Raji (cell line): ENCODE results near the gene NDUFS7.

Experiments
- POLR2A ChIP-seq: IDR thresholded peaks from 2 replicates; pipeline ENCODE4 v1.6.1; 2011; ENCODE audit warnings: low read depth, low read length, control low read depth; ENCODE audit not compliant: insufficient read depth

The NDUFS7 gene

DNA sequence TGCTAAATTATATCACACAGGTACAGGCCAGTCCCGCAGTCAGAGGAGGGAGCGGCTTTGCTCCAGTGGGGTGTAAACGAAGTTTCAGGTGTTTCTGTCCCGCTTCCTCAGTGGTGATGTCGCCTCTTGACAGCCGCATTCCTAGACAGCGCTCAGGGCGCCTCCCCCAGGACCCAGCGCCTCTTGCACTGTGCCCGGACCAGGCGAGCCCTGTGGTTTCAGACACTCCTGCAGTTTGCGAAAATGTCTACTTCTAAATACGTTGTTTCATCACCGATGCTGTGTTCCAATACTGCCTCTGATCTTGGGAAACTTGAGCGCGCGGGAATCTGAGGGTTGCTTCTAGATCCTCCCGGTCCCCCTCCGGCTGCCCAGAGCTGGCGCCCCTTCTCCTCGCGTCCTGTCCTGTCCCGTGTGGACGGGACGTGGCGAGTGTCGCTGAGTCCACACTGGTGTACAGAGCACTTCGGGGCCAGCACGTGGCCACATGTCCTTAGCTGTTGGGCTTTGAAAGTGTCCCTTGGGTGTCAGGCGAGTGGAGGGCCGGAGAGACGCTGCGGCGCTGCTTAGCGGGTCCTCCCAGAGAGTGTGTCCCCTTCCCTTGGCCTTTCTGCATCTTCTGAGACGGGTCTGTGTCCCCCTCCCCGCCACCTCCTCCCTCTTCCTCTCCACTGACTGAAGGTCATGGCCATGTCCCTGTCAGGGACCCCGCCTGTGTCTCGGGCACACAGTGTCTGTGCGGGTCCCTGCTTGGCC, 39.9 kb downstream of the NDUFS7 start:
- TF ChIP-seq POLR2A: no peak

DNA sequence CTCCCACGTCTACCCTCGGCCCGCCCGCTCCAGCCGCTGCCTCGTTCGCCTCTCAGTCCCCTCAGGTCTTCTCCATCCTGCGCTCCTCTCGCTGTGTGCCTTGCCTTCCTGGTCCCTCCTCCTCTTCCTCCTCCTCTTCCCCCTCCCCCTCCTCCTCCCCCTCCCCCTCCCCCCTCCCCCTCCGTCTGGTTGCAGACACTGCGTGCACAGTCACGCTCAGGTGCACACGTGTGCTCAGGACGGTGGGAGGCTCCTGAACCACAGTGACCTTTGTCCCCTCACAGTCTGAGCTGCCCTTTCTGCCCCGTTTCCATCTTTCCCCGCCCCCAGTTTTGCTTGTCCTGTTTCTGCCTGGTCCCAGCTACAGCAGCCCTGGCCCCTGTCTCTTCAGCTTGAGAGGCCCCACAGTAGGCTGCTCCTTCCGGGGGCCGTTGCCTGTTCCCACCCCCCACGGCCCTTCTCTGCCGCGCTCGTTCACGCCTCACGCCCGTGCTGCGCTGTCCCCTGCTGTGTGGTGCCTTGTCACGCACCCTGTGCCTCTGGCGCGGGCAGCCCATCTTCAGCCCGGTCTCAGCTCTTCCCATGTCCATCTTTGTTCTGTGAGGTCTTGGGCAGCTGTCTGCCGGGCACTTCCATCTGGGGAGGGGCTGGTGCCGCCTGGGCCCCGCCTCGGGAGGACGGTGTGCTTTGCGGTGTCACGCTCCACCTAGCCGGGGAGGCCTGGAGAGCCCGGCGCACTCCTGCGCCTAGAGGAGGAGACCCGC, 40.7 kb downstream of the NDUFS7 start:
- TF ChIP-seq POLR2A: no peak

DNA sequence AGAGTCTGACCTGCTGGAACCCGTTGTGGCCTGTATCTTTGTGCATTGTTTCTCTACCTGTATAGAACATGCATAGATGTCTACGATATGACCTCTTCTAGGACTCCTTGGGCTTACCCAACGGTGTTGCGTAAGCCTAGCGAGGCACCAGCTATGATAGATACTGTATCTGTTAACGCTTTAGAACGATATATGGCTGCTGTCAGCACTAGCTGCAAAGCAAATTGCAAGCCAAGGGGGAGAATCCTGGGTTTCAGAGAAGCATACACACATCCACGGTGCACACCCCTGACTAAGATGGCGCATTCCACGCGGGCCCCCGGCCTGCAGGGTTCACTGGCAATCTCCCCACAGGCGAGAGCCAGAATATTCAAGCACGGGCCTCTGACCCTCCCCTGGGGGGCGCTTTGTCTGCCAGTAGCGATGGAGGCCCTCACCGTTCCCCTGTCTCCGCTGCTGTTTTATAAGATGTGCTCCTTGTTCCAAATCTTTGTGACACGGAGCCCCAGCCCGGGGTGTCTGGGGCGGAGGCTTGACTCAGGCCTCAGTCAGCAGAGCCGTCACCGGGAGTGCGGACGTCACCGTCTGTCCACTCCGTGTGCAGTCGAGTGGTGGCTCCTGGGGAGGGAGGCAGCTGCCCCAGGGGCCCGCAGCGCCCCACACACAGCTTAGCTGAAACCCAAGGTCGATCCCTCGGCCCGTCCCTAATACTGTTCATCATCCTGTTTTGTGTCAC, 41.6 kb downstream of the NDUFS7 start:
- TF ChIP-seq POLR2A: no peak

DNA sequence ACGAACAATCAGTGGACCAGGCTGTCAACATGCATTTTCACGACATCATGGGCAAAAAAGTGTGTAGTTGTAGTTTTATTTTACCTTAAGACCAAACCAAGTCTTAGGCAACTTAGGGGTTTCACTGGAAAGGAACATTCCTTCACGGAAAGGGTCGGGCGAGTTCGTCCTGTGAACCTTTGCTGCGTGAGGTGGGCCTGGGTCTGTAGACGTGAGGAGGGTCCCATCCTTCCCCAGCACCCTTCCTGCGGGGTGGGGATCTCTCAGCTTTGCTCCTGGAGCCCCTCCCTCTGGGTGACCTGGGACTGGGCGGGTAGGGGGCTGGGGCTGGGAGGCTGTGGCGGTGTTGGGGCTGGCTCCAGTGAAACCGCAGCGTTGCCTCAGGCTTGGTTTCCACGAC, 42.2 kb downstream of the NDUFS7 start:
- no peak for TF ChIP-seq POLR2A

DNA sequence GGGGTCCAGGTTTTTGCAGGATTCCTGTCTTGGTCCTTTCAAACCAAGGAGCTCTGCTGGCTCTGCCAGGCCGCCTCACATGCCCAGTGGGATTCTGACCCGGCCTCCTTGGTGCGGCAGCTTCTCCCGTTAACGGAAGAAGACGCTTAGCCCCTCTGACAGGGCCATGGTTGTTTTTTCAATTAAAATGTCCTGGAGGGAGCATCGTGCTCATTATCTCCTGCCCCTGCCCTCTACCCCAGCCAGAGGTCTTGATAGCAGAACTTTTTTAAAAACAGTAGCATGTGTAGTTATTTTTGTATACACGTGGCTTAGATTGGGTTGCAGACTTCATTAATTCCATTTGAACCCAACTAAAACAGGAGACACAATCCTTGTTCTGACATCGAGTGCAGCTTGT, 43.0 kb downstream of the NDUFS7 start:
- TF ChIP-seq POLR2A: no peak

DNA sequence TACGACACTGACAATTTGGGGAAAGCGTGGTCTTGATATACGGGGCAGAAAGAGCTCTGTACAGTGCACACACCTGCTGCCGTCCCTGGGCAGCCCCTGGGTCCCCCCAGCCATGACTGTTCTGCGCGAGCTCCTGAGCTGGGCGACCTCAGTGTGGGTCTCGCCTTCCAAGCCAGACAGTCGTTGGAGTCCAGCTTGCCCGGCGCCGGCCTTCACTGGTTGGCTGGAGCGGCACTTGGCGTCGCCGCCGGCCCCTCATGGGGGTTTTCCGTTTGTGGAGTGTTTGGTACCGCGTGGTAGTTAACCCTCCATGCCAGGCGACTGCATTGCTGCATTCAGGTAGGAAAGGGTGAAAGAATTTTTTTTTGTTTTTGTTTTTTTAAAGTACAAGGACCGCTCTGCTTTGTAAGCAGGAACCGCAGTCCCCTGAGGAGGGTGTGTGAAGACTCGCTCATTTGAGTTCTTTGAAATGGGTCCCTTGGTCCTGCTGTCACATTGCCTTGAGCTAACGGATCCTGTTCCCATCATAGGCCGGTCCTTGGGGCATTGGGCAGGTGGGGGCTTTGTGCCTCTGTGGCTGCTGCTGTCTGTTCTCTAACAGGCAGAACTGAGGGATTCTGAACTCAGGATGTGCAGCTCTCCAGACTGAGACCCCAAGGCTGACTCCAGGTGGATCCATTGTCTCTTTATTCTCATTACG, 43.7 kb downstream of the NDUFS7 start:
- no peak for TF ChIP-seq POLR2A

DNA sequence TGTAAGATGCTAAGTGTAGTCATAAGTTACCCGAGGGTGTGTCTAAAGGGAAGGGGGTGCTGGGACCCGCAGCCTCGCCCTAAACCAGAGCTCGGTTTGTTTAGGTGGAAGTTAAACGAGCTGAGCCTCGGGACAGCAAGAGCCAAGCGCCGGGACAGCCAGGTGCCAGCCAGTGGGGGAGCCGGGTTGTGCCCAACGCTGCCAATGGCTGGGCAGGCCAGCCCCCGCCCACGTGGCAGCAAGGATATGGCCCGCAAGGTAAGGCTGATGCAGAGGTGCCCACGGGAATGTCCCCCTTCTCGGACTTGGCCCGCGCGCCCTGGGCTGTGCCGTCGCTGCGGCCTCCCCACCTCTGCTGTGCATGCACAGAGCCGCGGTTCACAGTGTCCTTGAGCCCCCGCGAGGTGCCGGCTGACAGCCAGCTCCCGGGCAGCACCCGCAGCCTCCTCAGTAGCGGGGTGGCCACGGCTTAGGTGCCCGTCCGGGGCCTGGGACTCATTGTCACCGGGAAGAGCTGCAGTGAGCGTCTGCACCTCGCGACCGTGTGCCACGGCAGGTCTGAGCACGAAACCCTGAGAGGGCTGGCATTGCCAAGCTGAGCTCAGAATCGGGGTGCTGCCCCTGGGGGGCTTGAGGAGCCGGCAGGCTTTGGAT, 45.2 kb downstream of the NDUFS7 start:
- no peak for TF ChIP-seq POLR2A

DNA sequence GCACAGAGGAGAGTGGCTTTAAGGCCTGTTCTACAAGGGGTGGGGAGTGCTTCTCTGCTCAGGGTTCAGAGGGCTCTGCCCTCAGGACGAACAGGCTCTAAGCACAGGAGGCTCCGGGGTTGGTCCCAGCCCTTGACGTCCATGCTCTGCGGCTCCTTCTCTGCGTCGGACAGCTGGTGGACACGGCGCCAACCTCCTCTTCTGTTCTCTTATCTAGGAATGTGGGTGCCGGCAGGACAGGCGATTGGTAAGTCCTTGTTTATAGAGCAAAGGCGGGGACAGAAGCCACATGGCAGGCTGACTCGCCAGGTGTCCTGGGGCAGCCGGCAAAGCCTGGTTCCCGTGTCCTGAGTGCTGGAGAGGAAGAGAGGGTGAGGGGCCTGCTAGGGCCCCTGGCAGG, 46.0 kb downstream of the NDUFS7 start:
- no peak for TF ChIP-seq POLR2A

DNA sequence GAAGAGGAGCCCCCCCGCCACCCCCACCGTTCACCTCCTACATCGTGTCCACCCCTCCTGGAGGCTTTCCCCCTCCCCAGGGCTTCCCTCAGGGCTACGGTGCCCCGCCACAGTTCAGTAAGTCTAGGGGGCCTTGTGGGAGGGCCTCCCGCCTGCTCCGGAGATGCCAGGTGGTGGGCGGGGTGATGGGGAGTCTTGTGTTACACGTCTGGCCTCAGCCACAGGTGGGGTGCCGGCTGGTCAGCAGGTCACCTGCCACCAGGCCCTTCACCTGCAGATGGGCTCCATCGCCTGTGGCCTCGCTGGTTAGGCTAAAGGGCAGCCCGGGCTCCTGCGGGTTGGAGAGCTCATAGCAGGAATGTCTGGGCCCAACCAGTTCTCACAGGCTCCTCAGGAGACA, 46.5 kb downstream of the NDUFS7 start:
- TF ChIP-seq POLR2A: no peak

DNA sequence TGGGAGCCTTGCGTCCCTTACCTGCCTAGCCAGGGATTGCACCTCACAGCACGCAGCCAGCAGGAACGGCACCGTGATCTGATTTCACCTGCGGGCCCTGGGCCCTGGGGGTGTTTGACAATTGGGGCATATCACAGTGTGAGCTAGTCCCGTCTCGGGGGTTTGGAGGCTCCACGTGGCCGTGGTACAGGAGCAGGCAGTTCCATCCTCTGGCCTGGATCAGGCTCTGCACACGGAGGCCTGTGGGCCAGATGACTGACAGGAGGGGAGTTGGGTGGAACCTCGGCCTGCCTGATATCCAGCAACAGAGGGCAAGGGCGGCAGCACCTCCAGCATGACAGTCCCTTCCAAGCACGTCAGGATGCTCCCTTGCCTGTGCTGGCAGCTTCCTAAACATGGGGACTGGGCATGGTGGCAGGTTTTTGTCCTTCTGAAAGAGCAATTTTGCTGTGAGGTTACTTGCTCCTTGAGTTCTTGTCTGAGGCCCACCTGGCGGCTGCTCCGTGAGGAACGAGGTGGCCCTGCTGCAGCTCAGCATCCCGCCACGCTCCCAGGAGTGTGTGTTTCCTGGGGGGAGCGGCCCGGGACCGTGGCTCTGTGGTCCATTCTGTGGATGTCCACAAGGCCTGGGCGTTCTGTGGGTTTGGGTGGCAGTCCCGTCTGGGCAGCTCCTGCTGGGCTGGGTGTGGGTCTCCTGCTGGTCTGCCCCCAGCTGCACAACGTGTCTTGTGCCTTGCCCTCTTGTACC, 48.2 kb downstream of the NDUFS7 start:
- no peak for TF ChIP-seq POLR2A

DNA sequence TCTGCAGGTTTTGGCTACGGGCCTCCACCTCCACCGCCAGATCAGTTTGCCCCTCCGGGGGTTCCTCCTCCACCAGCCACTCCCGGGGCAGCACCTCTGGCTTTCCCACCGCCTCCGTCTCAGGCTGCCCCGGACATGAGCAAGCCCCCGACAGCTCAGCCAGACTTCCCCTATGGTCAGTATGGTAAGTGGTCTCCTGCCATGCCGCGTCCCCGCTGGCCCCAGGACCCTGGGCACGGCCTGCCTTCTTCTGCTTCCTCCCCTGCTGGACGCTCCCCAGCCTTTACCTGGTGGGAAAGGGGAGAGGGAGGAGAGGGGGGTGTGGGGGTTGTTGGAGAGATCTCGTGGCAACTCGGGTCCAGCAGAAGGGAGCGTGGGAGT, 48.8 kb downstream of the NDUFS7 start:
- no peak for TF ChIP-seq POLR2A

DNA sequence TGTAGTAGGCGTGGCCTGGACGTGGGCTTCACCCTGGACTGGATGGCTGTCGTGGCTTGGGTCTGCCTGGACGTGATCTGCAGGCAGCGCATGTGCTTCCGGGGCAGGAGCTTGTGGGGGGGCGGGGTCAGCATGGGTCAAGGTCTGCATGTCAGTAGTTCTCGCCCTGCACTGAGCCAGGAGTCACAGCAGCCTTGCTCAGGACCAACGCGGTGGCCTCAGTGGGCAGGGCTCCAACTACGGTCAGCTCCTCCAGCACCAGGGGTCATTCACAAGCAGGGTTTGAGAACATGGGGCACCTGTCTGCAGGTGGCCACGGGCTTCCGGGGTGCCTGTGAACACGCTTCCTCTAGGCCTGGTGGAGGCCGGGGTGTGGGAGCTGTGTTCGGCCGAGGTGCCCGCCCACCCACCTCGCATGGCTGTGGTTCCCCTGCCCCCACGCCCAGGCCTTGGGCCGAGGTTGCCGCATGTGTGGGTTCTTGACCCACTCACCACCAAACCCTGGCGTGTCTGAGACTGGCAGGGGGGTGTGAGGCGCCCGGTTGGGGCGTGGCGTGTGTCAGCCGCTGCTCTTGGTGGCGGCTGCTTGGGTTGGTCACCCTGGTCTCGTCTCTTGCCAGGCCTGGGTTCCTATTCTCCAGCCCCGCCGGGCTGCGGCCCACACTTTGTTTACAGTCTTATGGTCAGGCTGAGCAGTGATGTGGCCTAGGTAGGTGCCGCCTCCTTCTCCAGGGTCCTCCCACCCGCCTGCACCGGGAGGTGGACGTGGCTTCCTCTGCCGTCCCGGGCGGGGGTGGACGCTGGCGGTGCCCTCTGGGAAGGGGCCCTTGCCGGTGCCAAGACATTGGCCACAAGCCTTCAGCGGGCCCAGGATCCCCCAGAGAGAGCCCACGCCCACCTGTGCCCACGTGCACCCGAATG, 49.7 kb downstream of the NDUFS7 start:
- no peak for TF ChIP-seq POLR2A

DNA sequence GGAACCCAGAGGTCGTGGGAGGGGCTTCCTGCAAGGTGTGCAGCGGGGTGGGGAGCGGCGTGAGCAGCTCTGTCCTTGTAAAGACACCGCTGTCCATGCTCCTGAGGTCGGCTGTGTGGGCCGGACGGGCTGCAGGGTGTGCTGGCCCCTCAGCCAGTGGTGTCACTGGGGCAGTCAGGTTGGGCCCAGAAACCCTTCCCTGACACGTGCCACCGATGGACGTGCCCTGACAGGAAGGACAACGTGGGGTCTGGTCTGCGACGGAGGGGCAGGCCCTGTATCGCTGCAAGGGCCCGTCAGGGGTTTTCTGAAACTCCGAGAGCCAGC, 50.3 kb downstream of the NDUFS7 start:
- TF ChIP-seq POLR2A: no peak
